GM23338 (cell line): Measurements from ENCODE around the gene FSTL3. TPM values are rescaled to one million over a fixed set of nuclear protein-coding genes. Genes with fewer than 3 reads are reported as not detected.

Experiments
- ATAC-seq: fragments of 200-7000 bp; cut with Tn5 transposase; 3 replicates; pipeline ENCODE4 v1.9.1; 2020
- DNase-seq: peaks from one replicate; pipeline ENCODE4 v3.0.0-alpha.2; 2015; ENCODE audit warnings: low spot score
- H2AFZ ChIP-seq: fragments of 200-600 bp; sonication (generic); 2 replicates; pipeline ENCODE4 v1.8.0; 2016; ENCODE audit warnings: antibody characterized with exemption, mild to moderate bottlenecking, moderate library complexity
- H3F3A ChIP-seq: fragments of 200-600 bp; sonication (generic); replicated peaks from 2 replicates; pipeline ENCODE4 v1.8.0; 2017; ENCODE audit warnings: antibody characterized with exemption, mixed run types, low read depth
- H3K27ac ChIP-seq: fragments of 200-600 bp; sonication (generic); 2 replicates; pipeline ENCODE4 v1.6.1; 2016; ENCODE audit warnings: low read depth
- H3K27me3 ChIP-seq: fragments of 200-600 bp; sonication (generic); 2 replicates; pipeline ENCODE4 v1.8.0; 2016; ENCODE audit warnings: mild to moderate bottlenecking, mixed run types, moderate library complexity; ENCODE audit not compliant: insufficient read depth
- H3K36me3 ChIP-seq: fragments of 200-600 bp; sonication (generic); 2 replicates; pipeline ENCODE4 v1.8.0; 2016; ENCODE audit warnings: mild to moderate bottlenecking; ENCODE audit not compliant: insufficient read depth
- H3K4me1 ChIP-seq: fragments of 200-600 bp; sonication (generic); 2 replicates; pipeline ENCODE4 v1.8.0; 2016; ENCODE audit warnings: mild to moderate bottlenecking, moderate library complexity; ENCODE audit not compliant: insufficient read depth
- H3K4me2 ChIP-seq: fragments of 200-600 bp; sonication (generic); 2 replicates; pipeline ENCODE4 v1.7.1; 2017; ENCODE audit warnings: mixed run types
- H3K4me3 ChIP-seq: fragments of 200-600 bp; sonication (generic); 2 replicates; pipeline ENCODE4 v1.6.1; 2016; ENCODE audit warnings: mixed run types
- H3K79me2 ChIP-seq: fragments of 200-600 bp; sonication (generic); replicated peaks from 2 replicates; pipeline ENCODE4 v1.8.0; 2017; ENCODE audit warnings: mild to moderate bottlenecking; ENCODE audit not compliant: insufficient read depth
- H3K9me2 ChIP-seq: fragments of 200-600 bp; sonication (generic); 2 replicates; pipeline ENCODE4 v1.8.0; 2017; ENCODE audit not compliant: insufficient read depth
- H4K20me1 ChIP-seq: fragments of 200-600 bp; sonication (generic); replicated peaks from 2 replicates; pipeline ENCODE4 v1.8.0; 2017; ENCODE audit warnings: mild to moderate bottlenecking; ENCODE audit not compliant: insufficient read depth
- H3K27ac Mint-ChIP-seq: 2 replicates; pipeline ENCODE4 v1.8.0; 2020; ENCODE audit warnings: inconsistent platforms, mild to moderate bottlenecking, moderate library complexity, mixed read lengths
- H3K27me3 Mint-ChIP-seq: 3 replicates; pipeline ENCODE4 v1.8.0; 2022; ENCODE audit warnings: low read depth, mild to moderate bottlenecking, moderate library complexity, mixed read lengths, inconsistent platforms; ENCODE audit not compliant: insufficient read depth, poor library complexity
- H3K36me3 Mint-ChIP-seq: 3 replicates; pipeline ENCODE4 v1.8.0; 2021; ENCODE audit warnings: low read depth, mild to moderate bottlenecking, inconsistent platforms, moderate library complexity, mixed read lengths
- H3K4me1 Mint-ChIP-seq: 3 replicates; pipeline ENCODE4 v1.8.0; 2020; ENCODE audit warnings: mild to moderate bottlenecking, inconsistent platforms, mixed read lengths
- H3K4me3 Mint-ChIP-seq: 3 replicates; pipeline ENCODE4 v1.8.0; 2021; ENCODE audit warnings: moderate library complexity, mild to moderate bottlenecking, inconsistent platforms, mixed read lengths
- H3K9me3 Mint-ChIP-seq: 3 replicates; pipeline ENCODE4 v1.8.0; 2020; ENCODE audit warnings: moderate library complexity, mild to moderate bottlenecking, inconsistent platforms, mixed read lengths
- CREB1 ChIP-seq: fragments of 250-450 bp; sonication (Bioruptor Pico); IDR thresholded peaks from 2 replicates; pipeline ENCODE4 v1.5.0; 2020; ENCODE audit warnings: low read depth, mild to moderate bottlenecking, moderate library complexity
- EZH2 ChIP-seq: fragments of 200-600 bp; sonication (generic); IDR thresholded peaks from one replicate; pipeline ENCODE4 v1.8.0; 2017; ENCODE audit warnings: antibody characterized with exemption, mild to moderate bottlenecking, low read depth; ENCODE audit not compliant: unreplicated experiment
- EZH2phosphoT487 ChIP-seq: fragments of 200-600 bp; sonication (generic); IDR thresholded peaks from one replicate; pipeline ENCODE4 v1.8.1; 2018; ENCODE audit warnings: antibody characterized with exemption; ENCODE audit not compliant: unreplicated experiment
- POLR2AphosphoS5 ChIP-seq: IDR thresholded peaks from 2 replicates; pipeline ENCODE4 v1.6.1; 2016; ENCODE audit warnings: antibody characterized with exemption, low read depth
- STAT1 ChIP-seq: IDR thresholded peaks from one replicate; pipeline ENCODE4 v1.6.1; 2016; ENCODE audit warnings: antibody characterized with exemption; ENCODE audit not compliant: unreplicated experiment
- ZNF114 ChIP-seq: fragments of 250-450 bp; sonication (Bioruptor Pico); IDR thresholded peaks from 2 replicates; pipeline ENCODE4 v1.5.0; 2020; ENCODE audit warnings: mild to moderate bottlenecking, moderate library complexity
- ZNF331 ChIP-seq: fragments of 250-450 bp; sonication (Bioruptor Pico); IDR thresholded peaks from 2 replicates; pipeline ENCODE4 v1.5.0; 2020; ENCODE audit warnings: low read depth, mild to moderate bottlenecking, moderate library complexity
- polyA plus RNA-seq: library from polyadenylated mRNA; unstranded; fragments of >200 nt; fragmentation: Nextera tagmentation; extraction: Ambion mirVana; gene quantifications from 2 replicates; pipeline ENCODE4 v1.2.1, GENCODE V29; 2016
- total RNA-seq: library from RNA; depleted of rRNA; stranded (reverse); fragments of >200 nt; shearing (Covaris generic); gene quantifications from 2 replicates; pipeline ENCODE4 v1.2.3, GENCODE V29; 2014
- TF ChIP-seq, protein P1 (sequence below): IDR thresholded peaks from one replicate; pipeline ENCODE4 v1.6.1; 2018; ENCODE audit warnings: antibody characterized with exemption; ENCODE audit not compliant: unreplicated experiment
- TF ChIP-seq, protein P2 (sequence below), 2 experiments: fragments of 200-600 bp in 1 of 2; sonication (generic) in 1 of 2; conservative IDR thresholded peaks; 2 replicates each; pipeline versions ENCODE4 v1.5.1 to v1.6.1; 2016 to 2017; ENCODE audit warnings: antibody characterized with exemption in 2 of 2, low read depth in 2 of 2, mild to moderate bottlenecking in 2 of 2, moderate library complexity in 1 of 2
- TF ChIP-seq, protein P3 (sequence below): fragments of 250-450 bp; sonication (Bioruptor Pico); IDR thresholded peaks from 2 replicates; pipeline ENCODE4 v1.5.0; 2020; ENCODE audit warnings: mild to moderate bottlenecking, moderate library complexity

Gene FSTL3
- total and polyA plus RNA-seq, 2 experiments from 2014 or later = 3.1 to 10.1 TPM

DNA sequence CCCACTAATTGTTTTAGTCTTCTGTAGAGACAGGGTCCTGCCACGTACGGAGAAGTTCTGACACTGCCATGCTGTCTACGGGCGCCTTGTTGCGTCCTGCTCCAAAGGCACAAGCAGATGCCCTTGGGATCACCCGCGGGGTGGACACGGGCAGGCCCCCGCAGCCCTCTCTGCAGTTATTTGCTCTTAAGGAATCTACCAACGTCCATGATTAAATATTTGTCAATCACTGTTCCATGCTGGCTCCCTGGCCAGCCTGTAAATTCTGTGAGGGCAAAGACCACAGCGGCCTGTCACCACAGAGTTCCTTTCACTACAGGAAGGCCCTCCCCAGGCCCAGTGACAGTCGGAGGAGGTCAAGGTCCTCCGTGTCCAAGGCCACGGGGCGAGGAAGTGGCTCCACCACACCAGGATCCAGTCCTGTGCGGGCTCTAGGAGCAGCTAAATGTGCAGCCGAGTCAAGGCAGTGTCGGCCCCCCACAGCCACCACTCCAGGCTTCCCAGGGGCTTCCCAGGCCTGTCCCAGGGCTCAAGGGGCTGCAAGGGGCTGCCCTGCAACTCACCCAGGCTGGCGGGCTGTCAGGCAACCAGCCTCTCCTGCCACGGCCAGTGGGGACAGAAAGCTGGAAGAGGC, 15.3 kb upstream of the FSTL3 start:
- H3K27ac Mint-ChIP-seq = peak overlapping the region; percentile 62
- Histone ChIP-seq H3F3A (peaks cover 8% of the 10 kb centered on the region; the same call in 1 of the 2 replicates), H3K4me3 (peak overlapping the region; percentile 82; the same call in 1 of the 2 replicates), H3K4me2 (peak overlapping the region; percentile 90; the same call in 1 of the 2 replicates), H3K4me1 (peaks cover 6% of the 10 kb centered on the region), H3K27ac (no peak overlapping the region), H4K20me1 (peaks cover 37% of the 10 kb centered on the region), H3K27me3 (no peaks in the 10 kb centered on the region), H2AFZ (no peak overlapping the region), H3K36me3 (no peaks in the 10 kb centered on the region), H3K79me2 (peaks cover 70% of the 10 kb centered on the region), H3K9me2 (no peaks in the 10 kb centered on the region)
- peaks cover 7% of the 10 kb centered on the region; the same call in 2 of the 3 replicates for H3K9me3 Mint-ChIP-seq
- H3K4me3 Mint-ChIP-seq = peak overlapping the region; percentile 82
- H3K27me3 Mint-ChIP-seq = peaks cover 14% of the 10 kb centered on the region
- ATAC-seq (no peak), DNase-seq (no peak)
- H3K4me1 Mint-ChIP-seq = peaks cover 13% of the 10 kb centered on the region
- no peaks in the 10 kb centered on the region; the same call in 1 of the 3 replicates for H3K36me3 Mint-ChIP-seq
- TF ChIP-seq ZNF114 (no peak), POLR2AphosphoS5 (no peak), STAT1 (no peak), EZH2 (no peak), CREB1 (CRISPR knock-in tag) (no peak), EZH2phosphoT487 (no peak), ZNF331 (CRISPR knock-in tag) (no peak)
- TF ChIP-seq, protein P1, sequence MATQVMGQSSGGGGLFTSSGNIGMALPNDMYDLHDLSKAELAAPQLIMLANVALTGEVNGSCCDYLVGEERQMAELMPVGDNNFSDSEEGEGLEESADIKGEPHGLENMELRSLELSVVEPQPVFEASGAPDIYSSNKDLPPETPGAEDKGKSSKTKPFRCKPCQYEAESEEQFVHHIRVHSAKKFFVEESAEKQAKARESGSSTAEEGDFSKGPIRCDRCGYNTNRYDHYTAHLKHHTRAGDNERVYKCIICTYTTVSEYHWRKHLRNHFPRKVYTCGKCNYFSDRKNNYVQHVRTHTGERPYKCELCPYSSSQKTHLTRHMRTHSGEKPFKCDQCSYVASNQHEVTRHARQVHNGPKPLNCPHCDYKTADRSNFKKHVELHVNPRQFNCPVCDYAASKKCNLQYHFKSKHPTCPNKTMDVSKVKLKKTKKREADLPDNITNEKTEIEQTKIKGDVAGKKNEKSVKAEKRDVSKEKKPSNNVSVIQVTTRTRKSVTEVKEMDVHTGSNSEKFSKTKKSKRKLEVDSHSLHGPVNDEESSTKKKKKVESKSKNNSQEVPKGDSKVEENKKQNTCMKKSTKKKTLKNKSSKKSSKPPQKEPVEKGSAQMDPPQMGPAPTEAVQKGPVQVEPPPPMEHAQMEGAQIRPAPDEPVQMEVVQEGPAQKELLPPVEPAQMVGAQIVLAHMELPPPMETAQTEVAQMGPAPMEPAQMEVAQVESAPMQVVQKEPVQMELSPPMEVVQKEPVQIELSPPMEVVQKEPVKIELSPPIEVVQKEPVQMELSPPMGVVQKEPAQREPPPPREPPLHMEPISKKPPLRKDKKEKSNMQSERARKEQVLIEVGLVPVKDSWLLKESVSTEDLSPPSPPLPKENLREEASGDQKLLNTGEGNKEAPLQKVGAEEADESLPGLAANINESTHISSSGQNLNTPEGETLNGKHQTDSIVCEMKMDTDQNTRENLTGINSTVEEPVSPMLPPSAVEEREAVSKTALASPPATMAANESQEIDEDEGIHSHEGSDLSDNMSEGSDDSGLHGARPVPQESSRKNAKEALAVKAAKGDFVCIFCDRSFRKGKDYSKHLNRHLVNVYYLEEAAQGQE = no peak
- TF ChIP-seq, protein P2, sequence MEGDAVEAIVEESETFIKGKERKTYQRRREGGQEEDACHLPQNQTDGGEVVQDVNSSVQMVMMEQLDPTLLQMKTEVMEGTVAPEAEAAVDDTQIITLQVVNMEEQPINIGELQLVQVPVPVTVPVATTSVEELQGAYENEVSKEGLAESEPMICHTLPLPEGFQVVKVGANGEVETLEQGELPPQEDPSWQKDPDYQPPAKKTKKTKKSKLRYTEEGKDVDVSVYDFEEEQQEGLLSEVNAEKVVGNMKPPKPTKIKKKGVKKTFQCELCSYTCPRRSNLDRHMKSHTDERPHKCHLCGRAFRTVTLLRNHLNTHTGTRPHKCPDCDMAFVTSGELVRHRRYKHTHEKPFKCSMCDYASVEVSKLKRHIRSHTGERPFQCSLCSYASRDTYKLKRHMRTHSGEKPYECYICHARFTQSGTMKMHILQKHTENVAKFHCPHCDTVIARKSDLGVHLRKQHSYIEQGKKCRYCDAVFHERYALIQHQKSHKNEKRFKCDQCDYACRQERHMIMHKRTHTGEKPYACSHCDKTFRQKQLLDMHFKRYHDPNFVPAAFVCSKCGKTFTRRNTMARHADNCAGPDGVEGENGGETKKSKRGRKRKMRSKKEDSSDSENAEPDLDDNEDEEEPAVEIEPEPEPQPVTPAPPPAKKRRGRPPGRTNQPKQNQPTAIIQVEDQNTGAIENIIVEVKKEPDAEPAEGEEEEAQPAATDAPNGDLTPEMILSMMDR (conservative IDR thresholded peaks at IDR 0.05; ENCODE audit: low read depth in 2 of 2) = no peak
- TF ChIP-seq, protein P3, sequence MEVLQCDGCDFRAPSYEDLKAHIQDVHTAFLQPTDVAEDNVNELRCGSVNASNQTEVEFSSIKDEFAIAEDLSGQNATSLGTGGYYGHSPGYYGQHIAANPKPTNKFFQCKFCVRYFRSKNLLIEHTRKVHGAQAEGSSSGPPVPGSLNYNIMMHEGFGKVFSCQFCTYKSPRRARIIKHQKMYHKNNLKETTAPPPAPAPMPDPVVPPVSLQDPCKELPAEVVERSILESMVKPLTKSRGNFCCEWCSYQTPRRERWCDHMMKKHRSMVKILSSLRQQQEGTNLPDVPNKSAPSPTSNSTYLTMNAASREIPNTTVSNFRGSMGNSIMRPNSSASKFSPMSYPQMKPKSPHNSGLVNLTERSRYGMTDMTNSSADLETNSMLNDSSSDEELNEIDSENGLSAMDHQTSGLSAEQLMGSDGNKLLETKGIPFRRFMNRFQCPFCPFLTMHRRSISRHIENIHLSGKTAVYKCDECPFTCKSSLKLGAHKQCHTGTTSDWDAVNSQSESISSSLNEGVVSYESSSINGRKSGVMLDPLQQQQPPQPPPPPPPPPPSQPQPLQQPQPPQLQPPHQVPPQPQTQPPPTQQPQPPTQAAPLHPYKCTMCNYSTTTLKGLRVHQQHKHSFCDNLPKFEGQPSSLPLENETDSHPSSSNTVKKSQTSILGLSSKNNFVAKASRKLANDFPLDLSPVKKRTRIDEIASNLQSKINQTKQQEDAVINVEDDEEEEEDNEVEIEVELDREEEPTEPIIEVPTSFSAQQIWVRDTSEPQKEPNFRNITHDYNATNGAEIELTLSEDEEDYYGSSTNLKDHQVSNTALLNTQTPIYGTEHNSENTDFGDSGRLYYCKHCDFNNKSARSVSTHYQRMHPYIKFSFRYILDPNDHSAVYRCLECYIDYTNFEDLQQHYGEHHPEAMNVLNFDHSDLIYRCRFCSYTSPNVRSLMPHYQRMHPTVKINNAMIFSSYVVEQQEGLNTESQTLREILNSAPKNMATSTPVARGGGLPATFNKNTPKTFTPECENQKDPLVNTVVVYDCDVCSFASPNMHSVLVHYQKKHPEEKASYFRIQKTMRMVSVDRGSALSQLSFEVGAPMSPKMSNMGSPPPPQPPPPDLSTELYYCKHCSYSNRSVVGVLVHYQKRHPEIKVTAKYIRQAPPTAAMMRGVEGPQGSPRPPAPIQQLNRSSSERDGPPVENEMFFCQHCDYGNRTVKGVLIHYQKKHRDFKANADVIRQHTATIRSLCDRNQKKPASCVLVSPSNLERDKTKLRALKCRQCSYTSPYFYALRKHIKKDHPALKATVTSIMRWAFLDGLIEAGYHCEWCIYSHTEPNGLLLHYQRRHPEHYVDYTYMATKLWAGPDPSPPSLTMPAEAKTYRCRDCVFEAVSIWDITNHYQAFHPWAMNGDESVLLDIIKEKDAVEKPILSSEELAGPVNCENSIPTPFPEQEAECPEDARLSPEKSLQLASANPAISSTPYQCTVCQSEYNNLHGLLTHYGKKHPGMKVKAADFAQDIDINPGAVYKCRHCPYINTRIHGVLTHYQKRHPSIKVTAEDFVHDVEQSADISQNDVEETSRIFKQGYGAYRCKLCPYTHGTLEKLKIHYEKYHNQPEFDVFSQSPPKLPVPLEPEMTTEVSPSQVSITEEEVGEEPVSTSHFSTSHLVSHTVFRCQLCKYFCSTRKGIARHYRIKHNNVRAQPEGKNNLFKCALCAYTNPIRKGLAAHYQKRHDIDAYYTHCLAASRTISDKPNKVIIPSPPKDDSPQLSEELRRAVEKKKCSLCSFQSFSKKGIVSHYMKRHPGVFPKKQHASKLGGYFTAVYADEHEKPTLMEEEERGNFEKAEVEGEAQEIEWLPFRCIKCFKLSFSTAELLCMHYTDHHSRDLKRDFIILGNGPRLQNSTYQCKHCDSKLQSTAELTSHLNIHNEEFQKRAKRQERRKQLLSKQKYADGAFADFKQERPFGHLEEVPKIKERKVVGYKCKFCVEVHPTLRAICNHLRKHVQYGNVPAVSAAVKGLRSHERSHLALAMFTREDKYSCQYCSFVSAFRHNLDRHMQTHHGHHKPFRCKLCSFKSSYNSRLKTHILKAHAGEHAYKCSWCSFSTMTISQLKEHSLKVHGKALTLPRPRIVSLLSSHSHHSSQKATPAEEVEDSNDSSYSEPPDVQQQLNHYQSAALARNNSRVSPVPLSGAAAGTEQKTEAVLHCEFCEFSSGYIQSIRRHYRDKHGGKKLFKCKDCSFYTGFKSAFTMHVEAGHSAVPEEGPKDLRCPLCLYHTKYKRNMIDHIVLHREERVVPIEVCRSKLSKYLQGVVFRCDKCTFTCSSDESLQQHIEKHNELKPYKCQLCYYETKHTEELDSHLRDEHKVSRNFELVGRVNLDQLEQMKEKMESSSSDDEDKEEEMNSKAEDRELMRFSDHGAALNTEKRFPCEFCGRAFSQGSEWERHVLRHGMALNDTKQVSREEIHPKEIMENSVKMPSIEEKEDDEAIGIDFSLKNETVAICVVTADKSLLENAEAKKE (CRISPR knock-in tag) = no peak
